Testis (tissue), 3 donors: ENCODE data around the gene RNF149. TPM values are rescaled to one million over a fixed set of nuclear protein-coding genes. Genes with fewer than 3 reads are reported as not detected.
"Not testable (repeated sequence)": the region's sequence is repeated elsewhere in the genome, so short reads cannot be mapped to it uniquely, and the experiment has no call there.

Experiments used
- DNase-seq: peaks from one replicate; pipeline ENCODE4 v3.0.0-alpha.2; 2019
- H3K27ac ChIP-seq, 2 donors: fragments of 200-600 bp; sonication (generic); one replicate each; pipeline ENCODE4 v1.5.1; 2019
- H3K27me3 ChIP-seq: fragments of 200-600 bp; sonication (generic); one replicate; pipeline ENCODE4 v1.5.1; 2019
- H3K36me3 ChIP-seq: fragments of 200-600 bp; sonication (generic); one replicate; pipeline ENCODE4 v1.5.1; 2017; ENCODE audit warnings: low read depth; ENCODE audit errors: missing control alignments
- H3K4me1 ChIP-seq: fragments of 200-600 bp; sonication (generic); one replicate; pipeline ENCODE4 v1.5.1; 2019
- H3K4me3 ChIP-seq, 2 donors: fragments of 200-600 bp; sonication (generic); one replicate each; pipeline ENCODE4 v1.5.1; 2017 to 2019
- H3K9me3 ChIP-seq: fragments of 200-600 bp; sonication (generic); one replicate; pipeline ENCODE4 v1.5.1; 2017
- POLR2A ChIP-seq: fragments of 450-650 bp; IDR thresholded peaks from one replicate; pipeline ENCODE4 v1.6.1; 2017; ENCODE audit warnings: antibody characterized with exemption, mild to moderate bottlenecking, moderate library complexity
- WGBS, 2 donors: methylation state at CpG; one replicate each; pipeline ENCODE4 v1.1.5; 2018; 5-methylcytosine and 5-hydroxymethylcytosine counted together
- intact Hi-C: fragments of 100-400 bp; cut with DNase I; formaldehyde crosslinking; loops from one replicate; pipeline ENCODE4 v1.15.1; 2023; ENCODE audit warnings: low total_unique reads
- polyA plus RNA-seq: library from polyadenylated mRNA; stranded (reverse); fragments of 350-450 nt; fragmentation: Illumina TruSeq; extraction: RNeasy Lipid Tissue Mini Kit (QIAGEN cat#74804); gene quantifications from one replicate; pipeline ENCODE4 v1.2.3, GENCODE V29; 2014; ENCODE audit warnings: low read depth, low replicate concordance; ENCODE audit not compliant: insufficient read depth
- total RNA-seq, 2 donors: library from RNA; depleted of rRNA; stranded (reverse); fragments of >200 nt; gene quantifications; one replicate each; pipeline ENCODE4 v1.2.3, GENCODE V29; 2016
- TF ChIP-seq, protein P1 (sequence below), 3 experiments: fragments of 450-650 bp in 2 of 3; fragments of 200-600 bp in 1 of 3; sonication (generic) in 1 of 3; IDR thresholded peaks; one replicate each; pipeline ENCODE4 v1.5.1; 2016 to 2019; ENCODE audit warnings: antibody characterized with exemption in 3 of 3, mild to moderate bottlenecking in 2 of 3, moderate library complexity in 1 of 3

RNF149 gene
- total and polyA plus RNA-seq, 3 donors from 2014 or later = 58.0 to 107 (median 95.0) TPM

DNA sequence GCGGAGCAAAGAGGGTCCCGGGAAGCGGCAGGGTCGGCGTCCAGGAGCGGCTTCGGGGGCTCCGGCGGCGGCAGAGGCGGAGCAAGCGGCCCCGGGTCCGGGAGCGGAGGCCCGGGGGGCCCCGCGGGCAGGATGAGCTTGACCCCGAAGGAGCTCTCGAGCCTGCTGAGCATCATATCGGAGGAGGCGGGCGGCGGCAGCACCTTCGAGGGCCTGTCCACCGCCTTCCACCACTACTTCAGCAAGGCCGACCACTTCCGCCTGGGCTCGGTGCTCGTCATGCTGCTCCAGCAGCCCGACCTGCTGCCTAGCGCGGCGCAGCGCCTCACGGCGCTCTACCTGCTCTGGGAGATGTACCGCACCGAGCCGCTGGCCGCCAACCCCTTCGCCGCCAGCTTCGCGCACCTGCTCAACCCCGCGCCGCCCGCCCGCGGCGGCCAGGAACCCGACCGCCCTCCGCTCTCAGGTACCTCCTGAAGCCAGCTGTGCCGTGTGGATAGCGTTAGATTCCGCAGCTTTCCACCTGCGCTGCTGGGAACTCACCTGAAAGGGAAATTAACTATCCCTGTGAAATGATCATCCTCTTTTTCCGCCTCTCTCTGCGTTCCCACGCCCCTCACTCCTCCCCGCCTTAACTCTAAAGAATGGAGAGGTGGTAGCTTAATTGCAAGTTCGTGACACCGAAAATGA lies 55.3 kb downstream of the RNF149 start:
- Histone ChIP-seq H3K9me3 (no peaks in the 10 kb centered on the region), H3K36me3 (no peaks in the 10 kb centered on the region), H3K27ac (peak overlapping the region; percentile 89 to 90), H3K4me1 (peaks cover 9% of the 10 kb centered on the region), H3K27me3 (no peaks in the 10 kb centered on the region), H3K4me3 (peak overlapping the region; percentile 96 to 97)
- DNase-seq = peak; percentile 54
- intact Hi-C loops = no loop called here
- 0% methylated on average over 7 to 47 of the region's 65 CpGs for WGBS, 2 donors
- TF ChIP-seq POLR2A = no peak
- TF ChIP-seq, protein P1, sequence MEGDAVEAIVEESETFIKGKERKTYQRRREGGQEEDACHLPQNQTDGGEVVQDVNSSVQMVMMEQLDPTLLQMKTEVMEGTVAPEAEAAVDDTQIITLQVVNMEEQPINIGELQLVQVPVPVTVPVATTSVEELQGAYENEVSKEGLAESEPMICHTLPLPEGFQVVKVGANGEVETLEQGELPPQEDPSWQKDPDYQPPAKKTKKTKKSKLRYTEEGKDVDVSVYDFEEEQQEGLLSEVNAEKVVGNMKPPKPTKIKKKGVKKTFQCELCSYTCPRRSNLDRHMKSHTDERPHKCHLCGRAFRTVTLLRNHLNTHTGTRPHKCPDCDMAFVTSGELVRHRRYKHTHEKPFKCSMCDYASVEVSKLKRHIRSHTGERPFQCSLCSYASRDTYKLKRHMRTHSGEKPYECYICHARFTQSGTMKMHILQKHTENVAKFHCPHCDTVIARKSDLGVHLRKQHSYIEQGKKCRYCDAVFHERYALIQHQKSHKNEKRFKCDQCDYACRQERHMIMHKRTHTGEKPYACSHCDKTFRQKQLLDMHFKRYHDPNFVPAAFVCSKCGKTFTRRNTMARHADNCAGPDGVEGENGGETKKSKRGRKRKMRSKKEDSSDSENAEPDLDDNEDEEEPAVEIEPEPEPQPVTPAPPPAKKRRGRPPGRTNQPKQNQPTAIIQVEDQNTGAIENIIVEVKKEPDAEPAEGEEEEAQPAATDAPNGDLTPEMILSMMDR (IDR thresholded peaks at IDR 0.05) = no peak

DNA sequence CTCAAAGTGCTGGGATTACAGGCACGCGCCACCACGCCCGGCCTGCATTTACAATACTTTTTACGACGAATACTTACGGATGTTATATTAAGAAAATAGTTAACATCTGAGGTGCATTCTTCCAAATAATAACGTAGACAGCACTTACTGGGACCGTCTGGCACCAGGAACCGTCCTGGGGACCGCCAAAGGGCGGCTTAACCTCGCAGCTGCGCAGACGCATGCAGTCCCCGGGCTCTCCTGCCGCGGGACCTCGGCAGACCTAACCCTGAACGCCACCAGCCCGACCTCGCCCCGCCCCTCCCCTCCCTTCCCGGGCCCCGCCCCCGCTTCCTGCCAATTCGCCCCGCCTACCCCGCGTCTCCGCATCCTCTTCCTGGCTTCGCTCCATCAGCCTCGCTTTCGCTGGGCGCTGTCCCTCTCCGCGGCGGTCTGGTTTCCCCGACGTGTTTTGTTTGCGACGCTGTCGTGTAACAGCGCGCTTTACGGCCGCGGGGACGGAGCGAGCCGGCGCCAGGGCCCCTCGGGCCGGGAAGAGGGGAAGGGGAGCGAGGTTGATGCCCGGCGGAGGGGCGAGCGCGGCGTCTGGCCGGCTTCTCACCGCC lies 56.0 kb downstream of the RNF149 start, which contains the start of gene CNOT11:
Gene CNOT11 (plus strand): TSS at position 479 of the 605 bp plus-strand sequence. CDS start 79 bp downstream, at position 558.
- Histone ChIP-seq H3K4me1 (peaks cover 9% of the 10 kb centered on the region), H3K36me3 (no peaks in the 10 kb centered on the region), H3K27me3 (no peaks in the 10 kb centered on the region), H3K27ac (peak within 1 kb of the TSS; percentile 89 to 90), H3K9me3 (no peaks in the 10 kb centered on the region), H3K4me3 (peak within 1 kb of the TSS; percentile 96 to 97)
- peak; percentile 99 for DNase-seq
- 1 to 2% methylated on average over 13 to 50 of the region's 63 CpGs for WGBS, 2 donors
- intact Hi-C loops = no loop called here
- TF ChIP-seq POLR2A = no peak
- TF ChIP-seq, protein P1 (IDR thresholded peaks at IDR 0.05) = peak in 1 of 3 experiments; percentile 2

DNA sequence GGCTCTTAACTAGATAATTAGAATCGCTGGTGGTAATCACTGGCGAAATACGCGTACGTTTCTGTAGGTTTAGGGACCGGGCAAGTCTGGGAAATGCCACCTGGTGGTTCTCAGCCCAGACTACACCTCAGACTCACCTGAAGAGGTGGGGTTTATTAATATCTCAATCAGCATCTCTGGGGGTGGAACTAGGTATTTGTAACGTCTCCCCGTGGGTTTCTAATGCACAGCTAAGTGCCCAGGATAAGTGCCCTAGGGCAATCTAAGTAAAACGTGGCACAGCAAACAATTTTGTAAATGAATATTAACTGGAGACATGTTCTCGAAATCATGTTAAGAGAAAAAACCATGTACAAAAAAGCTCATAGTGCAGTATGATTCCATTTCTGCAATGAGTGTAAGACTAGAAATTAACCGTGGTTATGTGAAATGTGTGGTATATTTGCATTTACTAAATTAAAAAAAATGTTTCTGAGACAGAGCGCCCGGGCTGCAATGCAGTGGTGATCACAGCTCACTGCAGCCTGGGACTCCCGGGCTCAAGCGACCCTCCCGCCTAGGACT lies 56.6 kb downstream of the RNF149 start:
- H3K4me3 ChIP-seq = peak overlapping the region; percentile 96 to 97
- no peaks in the 10 kb centered on the region for H3K9me3 ChIP-seq
- peak overlapping the region; percentile 70 to 89 for H3K27ac ChIP-seq
- no peak for DNase-seq
- peaks cover 9% of the 10 kb centered on the region for H3K4me1 ChIP-seq
- no peaks in the 10 kb centered on the region for H3K27me3 ChIP-seq
- no peaks in the 10 kb centered on the region for H3K36me3 ChIP-seq
- no peak for TF ChIP-seq POLR2A
- TF ChIP-seq, protein P1 (IDR thresholded peaks at IDR 0.05) = peak in 1 of 3 experiments; percentile 6
- 34% methylated on average over 16 of the region's 16 CpGs for WGBS, 2 donors
- intact Hi-C loops = no loop called here

DNA sequence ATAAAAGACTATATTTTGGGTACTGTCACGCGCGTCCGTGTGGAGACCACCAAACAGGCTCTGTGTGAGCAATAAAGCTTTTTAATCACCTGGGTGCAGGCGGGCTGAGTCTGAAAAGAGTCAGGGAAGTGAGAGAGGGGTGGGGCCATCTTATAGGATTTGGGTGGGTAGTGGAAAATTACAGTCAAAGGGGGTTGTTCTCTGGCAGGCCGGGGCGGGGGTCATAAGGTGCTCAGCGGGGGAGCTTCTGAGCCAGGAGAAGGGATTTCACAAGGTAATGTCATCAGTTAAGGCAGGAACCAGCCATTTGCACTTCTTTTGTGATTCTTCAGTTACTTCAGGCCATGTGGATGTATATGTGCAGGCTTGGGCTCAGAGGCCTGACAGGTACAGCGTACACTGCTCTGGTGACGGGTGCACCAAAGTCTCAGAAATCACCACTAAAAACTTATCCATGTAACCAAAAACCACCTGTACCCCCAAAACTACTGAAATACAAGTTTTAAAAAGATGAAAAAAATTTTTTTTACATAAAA lies 57.2 kb downstream of the RNF149 start:
- H3K36me3 ChIP-seq, H3K9me3 ChIP-seq, intact Hi-C loops, DNase-seq, H3K4me1 ChIP-seq, H3K4me3 ChIP-seq, H3K27ac ChIP-seq, H3K27me3 ChIP-seq: not testable (repeated sequence)
- WGBS, 2 donors = 73 to 74% methylated on average over 10 of the region's 10 CpGs

DNA sequence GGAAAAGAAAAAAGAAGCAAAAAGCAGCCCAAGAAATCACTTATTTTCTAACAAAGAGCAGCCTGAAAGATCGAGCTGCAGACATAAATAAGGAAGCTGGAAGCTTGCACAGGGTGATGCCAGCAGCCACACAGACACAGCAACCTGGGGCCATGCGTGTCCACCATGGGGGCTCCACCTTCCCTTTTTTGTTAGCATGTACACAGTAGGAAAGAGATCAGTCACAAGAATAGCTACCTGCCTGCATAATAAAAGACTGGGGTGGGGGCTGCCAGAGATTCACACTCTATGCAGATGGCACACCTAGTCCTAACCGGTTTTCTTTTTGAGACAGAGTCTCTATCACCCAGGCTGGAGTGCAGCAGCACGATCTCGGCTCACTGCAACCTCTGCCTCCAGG lies 58.7 kb downstream of the RNF149 start:
- DNase-seq = no peak
- WGBS, 2 donors = 76 to 79% methylated on average over 5 of the region's 5 CpGs
- TF ChIP-seq, protein P1 (IDR thresholded peaks at IDR 0.05) = no peak
- TF ChIP-seq POLR2A = no peak
- Histone ChIP-seq H3K27me3 (no peaks in the 10 kb centered on the region), H3K4me1 (peaks cover 9% of the 10 kb centered on the region), H3K27ac (no peak overlapping the region), H3K36me3 (no peaks in the 10 kb centered on the region), H3K9me3 (no peaks in the 10 kb centered on the region), H3K4me3 (no peak overlapping the region)
- intact Hi-C loops = no loop called here

DNA sequence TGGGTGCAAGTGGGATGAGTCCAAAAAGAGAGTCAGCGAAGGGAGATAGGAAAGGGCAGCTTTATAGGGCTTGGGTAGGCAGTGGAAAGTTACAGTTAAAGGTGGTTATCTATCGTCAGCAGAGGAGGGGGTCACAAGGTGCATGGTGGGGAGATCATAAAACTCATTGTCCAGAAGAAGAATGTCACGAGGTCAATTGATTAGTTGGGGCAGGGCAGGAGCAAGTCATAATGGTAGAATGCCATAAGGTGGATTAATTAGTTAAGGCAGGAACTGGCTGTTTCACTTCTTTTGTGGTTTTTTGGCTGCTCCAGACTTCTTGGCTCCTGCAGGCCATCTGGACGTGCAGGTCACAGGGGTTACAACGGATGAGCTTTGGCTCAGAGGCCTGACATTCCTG lies 59.7 kb downstream of the RNF149 start:
- H3K9me3 ChIP-seq, H3K36me3 ChIP-seq, intact Hi-C loops, H3K4me3 ChIP-seq, DNase-seq, H3K27ac ChIP-seq, H3K27me3 ChIP-seq, H3K4me1 ChIP-seq: not testable (repeated sequence)
- 72 to 73% methylated on average over 5 of the region's 5 CpGs for WGBS, 2 donors

DNA sequence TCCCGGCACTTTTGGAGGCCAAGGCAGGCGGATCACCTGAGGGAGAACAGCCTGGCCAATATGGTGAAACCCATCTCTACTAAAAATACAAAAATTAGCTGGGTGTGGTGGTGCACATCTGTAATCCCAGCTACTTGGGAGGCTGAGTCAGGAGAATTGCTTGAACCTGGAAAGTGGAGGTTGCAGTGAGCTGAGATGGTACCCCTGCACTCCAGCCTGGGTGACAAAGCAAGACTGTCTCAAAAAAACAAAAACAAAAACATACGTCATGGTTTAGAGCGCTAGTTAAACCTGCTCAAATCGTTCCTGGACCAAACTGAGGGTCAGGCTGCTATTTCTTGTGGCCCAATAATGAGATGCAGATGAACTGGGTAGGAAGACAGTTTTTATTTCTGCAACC lies 63.0 kb downstream of the RNF149 start:
- WGBS, 2 donors = 94 to 96% methylated on average over 5 of the region's 5 CpGs
- intact Hi-C loops, DNase-seq, H3K4me1 ChIP-seq, H3K36me3 ChIP-seq, H3K27ac ChIP-seq, H3K27me3 ChIP-seq, H3K9me3 ChIP-seq, H3K4me3 ChIP-seq: not testable (repeated sequence)
